ENCODE results near the gene OPTC.

OPTC gene

DNA sequence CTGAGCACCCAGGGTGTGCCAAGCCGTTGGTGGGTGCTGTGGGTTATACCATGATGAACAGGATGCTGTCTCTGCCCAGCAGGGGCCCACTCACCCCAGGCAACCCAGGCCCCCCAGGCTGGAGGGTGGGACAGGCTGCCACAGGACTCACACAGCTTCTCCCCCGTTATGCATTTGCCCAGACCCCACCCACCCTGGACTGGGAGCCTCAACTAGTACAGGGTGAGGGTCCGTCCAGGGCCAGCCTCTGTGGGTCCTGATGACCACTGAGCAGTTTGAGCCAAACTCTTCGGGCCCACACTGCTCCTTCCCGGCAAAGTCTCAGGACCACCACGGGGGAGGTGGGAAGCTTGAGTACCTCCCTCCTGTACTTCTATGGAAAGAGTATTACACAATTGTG lies 22.1 kb upstream of the OPTC start:
- H3K4me3 ChIP-seq (replicated peaks; ENCODE audit: low read depth, low read length): no peak overlapping the region
- TF ChIP-seq, protein P1, sequence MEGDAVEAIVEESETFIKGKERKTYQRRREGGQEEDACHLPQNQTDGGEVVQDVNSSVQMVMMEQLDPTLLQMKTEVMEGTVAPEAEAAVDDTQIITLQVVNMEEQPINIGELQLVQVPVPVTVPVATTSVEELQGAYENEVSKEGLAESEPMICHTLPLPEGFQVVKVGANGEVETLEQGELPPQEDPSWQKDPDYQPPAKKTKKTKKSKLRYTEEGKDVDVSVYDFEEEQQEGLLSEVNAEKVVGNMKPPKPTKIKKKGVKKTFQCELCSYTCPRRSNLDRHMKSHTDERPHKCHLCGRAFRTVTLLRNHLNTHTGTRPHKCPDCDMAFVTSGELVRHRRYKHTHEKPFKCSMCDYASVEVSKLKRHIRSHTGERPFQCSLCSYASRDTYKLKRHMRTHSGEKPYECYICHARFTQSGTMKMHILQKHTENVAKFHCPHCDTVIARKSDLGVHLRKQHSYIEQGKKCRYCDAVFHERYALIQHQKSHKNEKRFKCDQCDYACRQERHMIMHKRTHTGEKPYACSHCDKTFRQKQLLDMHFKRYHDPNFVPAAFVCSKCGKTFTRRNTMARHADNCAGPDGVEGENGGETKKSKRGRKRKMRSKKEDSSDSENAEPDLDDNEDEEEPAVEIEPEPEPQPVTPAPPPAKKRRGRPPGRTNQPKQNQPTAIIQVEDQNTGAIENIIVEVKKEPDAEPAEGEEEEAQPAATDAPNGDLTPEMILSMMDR (IDR thresholded peaks at IDR 0.05; ENCODE audit: low read length, missing control alignments): no peak
- DNase-seq (ENCODE audit: low read depth): no peak

DNA sequence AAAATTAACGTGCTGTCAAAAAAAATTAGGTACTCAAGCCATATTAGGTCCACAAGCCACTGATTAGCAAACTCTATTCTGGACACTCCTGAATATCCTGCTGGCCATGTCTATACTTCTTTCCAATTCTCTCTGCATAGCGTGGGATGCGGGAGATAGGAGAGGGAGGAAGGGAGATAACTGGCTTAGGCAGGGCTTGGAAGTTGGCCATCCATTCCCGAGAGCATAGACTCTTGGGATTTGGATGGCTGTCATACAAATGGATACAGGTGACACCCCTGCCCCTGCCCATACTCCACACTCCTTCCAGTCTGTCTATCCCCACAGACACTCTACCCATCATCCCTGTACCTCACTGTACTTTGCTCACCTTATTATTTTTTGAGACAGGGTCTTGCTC lies 20.7 kb upstream of the OPTC start:
- DNase-seq (ENCODE audit: low read depth): no peak
- TF ChIP-seq, protein P1 (IDR thresholded peaks at IDR 0.05; ENCODE audit: low read length, missing control alignments): no peak
- no peak overlapping the region for H3K4me3 ChIP-seq (replicated peaks; ENCODE audit: low read depth, low read length)

DNA sequence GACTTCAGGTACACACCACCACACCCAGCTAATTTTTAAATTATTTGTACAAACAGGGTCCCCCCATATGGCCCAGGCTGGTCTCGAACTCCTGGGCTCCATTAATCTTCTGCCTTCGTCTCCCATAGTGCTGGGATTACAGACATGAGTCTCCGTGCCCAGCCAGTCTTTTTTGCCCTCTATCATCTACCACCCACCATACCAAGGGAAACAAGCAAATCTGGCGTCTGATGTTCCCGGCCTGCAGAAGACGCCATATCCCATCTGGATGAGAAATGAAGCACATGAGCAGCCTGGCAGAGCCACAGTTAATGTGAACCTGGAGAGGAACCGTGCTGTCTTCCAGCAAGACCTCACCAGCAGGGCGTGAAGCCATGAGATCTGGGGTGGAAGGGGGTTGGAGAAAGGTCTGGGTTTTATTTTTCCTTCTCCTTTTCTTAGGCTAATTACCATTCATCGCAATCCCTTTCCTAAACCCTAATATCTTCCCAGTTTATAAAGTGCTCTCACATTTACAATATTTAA lies 20.1 kb upstream of the OPTC start:
- no peak overlapping the region for H3K4me3 ChIP-seq (replicated peaks; ENCODE audit: low read depth, low read length)
- TF ChIP-seq, protein P1 (IDR thresholded peaks at IDR 0.05; ENCODE audit: low read length, missing control alignments): no peak
- no peak for DNase-seq (ENCODE audit: low read depth)

DNA sequence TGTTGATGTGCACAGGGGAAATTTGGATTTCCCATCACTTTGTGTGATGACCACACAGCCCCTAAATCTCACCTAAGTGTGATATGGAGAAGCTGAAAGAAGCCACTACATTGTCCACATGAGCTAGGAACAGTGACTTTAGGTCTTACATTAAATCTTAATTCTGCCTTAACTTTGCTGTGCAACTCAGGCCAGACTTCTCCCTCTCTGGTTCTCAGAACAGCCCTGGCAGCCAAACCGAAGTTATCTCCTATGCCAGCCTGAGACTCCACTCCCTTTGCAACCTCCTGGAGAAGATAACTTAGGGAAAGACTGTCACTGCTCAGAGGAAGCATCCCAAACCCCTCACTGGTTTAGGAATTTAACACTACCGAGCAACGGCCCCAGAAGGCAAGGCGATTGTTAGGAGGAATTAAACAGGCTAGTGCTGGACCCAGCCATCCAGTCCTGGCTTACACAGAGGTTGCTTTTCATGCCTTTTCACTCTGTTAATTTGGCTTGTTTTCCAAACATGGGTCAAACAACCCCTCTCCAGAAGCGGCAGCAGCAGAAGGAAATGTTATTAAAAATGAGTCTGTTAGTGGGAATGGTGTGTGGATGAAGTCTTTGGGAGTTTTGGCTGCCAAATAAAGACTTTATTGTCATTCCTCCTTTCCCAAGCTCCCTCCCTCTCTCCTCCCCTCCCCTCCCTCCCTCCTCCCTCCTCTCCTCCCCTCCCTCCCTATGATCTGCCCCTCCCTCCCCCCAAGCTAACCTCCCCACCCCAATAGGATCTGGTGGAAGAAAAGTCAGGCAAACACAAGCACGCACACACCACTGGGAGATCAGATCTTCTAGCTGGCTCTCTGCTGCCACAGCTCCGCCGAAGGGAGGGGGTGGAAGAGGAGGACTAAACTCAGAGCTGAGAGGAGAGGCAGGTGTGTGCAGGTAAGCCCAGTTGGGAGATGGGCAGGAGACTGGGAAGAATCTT lies 18.7 kb upstream of the OPTC start, which contains the start of gene PRELP:
PRELP (plus strand) TSS at position 795 of the 970 bp plus-strand sequence. CDS start 7,379 bp downstream, outside the sequence.
- no peak within 1 kb of the TSS for H3K4me3 ChIP-seq (replicated peaks; ENCODE audit: low read depth, low read length)
- TF ChIP-seq, protein P1 (IDR thresholded peaks at IDR 0.05; ENCODE audit: low read length, missing control alignments): no peak
- no peak for DNase-seq (ENCODE audit: low read depth)

DNA sequence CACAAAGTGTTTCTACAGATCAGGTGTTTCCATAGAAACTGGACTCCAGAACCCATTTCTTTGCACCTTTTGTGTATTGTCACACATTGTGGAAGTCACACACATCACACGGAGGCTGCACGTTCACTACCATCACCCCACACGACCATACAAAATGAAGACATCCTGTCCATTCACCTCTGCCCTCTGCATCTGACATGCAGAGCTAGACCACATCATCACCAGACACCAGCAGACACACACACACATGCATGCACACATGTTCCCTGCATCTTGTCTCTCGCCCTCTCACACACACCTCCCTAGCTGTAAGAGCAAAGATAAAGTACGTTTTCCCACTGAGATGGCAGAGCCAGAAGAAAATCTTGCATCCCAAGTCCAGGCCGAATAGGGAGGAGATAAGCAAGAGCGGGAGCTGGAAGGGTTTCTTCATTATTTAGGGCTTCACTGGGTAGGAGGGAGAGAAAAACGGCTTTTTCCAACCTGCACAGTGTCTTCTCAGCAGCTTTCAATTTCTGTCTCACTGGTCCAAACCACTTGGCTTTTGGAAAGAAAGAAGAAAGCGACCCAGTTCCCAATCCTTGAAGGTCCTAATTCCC lies 17.6 kb upstream of the OPTC start:
- H3K4me3 ChIP-seq (replicated peaks; ENCODE audit: low read depth, low read length): no peak overlapping the region
- TF ChIP-seq, protein P1 (IDR thresholded peaks at IDR 0.05; ENCODE audit: low read length, missing control alignments): no peak
- DNase-seq (ENCODE audit: low read depth): no peak

DNA sequence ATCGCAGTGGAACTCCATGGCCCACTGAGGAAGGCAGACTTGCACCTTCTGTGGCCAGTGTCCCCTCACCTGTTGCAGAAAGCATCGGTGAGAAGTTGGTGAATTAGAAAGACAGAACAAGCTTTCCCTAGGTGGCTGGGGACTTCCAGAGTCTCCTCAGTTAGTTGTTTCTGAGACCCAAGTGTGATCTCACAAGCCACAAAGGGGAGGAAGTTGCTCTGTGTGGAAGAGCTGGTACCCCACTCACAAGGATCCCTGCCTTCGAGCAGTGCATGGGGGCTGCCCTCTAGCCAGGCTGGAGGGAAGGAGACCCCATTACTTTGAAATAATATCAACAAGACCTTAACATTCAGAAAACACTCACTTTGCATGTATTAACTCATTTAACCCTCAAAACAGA lies 16.2 kb upstream of the OPTC start:
- TF ChIP-seq, protein P1 (IDR thresholded peaks at IDR 0.05; ENCODE audit: low read length, missing control alignments): no peak

More for the DNA sequence above, 16.2 kb upstream of the OPTC start:
- no peak for DNase-seq (ENCODE audit: low read depth)
- no peak overlapping the region for H3K4me3 ChIP-seq (replicated peaks; ENCODE audit: low read depth, low read length)

Data from fibroblast of pulmonary artery (primary cell).